Uterus (tissue), 4 donors: ENCODE measurements around the gene OLFML2A. TPM values are rescaled to one million over a fixed set of nuclear protein-coding genes. Genes with fewer than 3 reads are reported as not detected.
A peak's percentile ranks its signal among the peaks of the same experiment; 100 is the strongest.
"Not testable (repeated sequence)": the region's sequence is repeated elsewhere in the genome, so short reads cannot be mapped to it uniquely, and the experiment has no call there.

Source experiments
- DNase-seq, 2 donors: peaks; one replicate each; pipeline ENCODE4 v3.0.0-alpha.2; 2019 to 2020
- H3K27ac ChIP-seq, 2 donors: fragments of 200-600 bp; sonication (generic); 1 replicate in 1 of 2; 2 replicates in 1 of 2; pipeline ENCODE4 v1.5.1; 2016 to 2018
- H3K27me3 ChIP-seq, 2 donors: fragments of 200-600 bp; sonication (generic); one replicate each; pipeline ENCODE4 v1.5.1; 2018 to 2019; ENCODE audit warnings: control low read depth in 1 of 2
- H3K36me3 ChIP-seq, 2 donors: fragments of 200-600 bp; sonication (generic); one replicate each; pipeline ENCODE4 v1.5.1; 2019; ENCODE audit warnings: control low read depth in 1 of 2
- H3K4me1 ChIP-seq, 2 donors: fragments of 200-600 bp; sonication (generic); one replicate each; pipeline ENCODE4 v1.5.1; 2018 to 2019; ENCODE audit warnings: control low read depth in 1 of 2
- H3K4me3 ChIP-seq, 2 donors: fragments of 200-600 bp; sonication (generic); 1 replicate in 1 of 2; 2 replicates in 1 of 2; pipeline ENCODE4 v1.5.1; 2018 to 2019; ENCODE audit warnings: mild to moderate bottlenecking in 1 of 2
- H3K9me3 ChIP-seq, 2 donors: fragments of 200-600 bp; sonication (generic); one replicate each; pipeline ENCODE4 v1.5.1; 2019; ENCODE audit warnings: control low read depth in 1 of 2
- CTCF ChIP-seq, 4 experiments: fragments of 200-600 bp in 2 of 4; fragments of 450-650 bp in 2 of 4; sonication (generic) in 2 of 4; IDR thresholded peaks; one replicate each; pipeline ENCODE4 v1.5.1; 2016 to 2019; ENCODE audit warnings: antibody characterized with exemption in 4 of 4, mild to moderate bottlenecking in 2 of 4, moderate library complexity in 1 of 4
- POLR2A ChIP-seq, 2 donors: fragments of 450-650 bp; IDR thresholded peaks; one replicate each; pipeline ENCODE4 v1.6.1; 2016; ENCODE audit warnings: antibody characterized with exemption in 2 of 2, mild to moderate bottlenecking in 1 of 2, moderate library complexity in 1 of 2
- intact Hi-C: fragments of 100-400 bp; cut with DNase I; formaldehyde crosslinking; loops from one replicate; pipeline ENCODE4 v1.15.1; 2023; ENCODE audit warnings: low total_unique reads
- total RNA-seq, 4 donors: library from RNA; depleted of rRNA in 3 of 4; stranded (reverse); fragments of >200 nt in 3 of 4; gene quantifications; one replicate each; pipeline versions ENCODE4 v1.1.0 to v1.2.4, GENCODE V29; 2014 to 2023
- donor health status: DM: yes; HTN: yes; CAD: no.

OLFML2A gene
- total RNA-seq, 4 donors from 2014 or later: 21.3 to 86.5 (median 71.8) TPM

GRCh38 chr9:124830593-124830992 is 53.7 kb downstream of the OLFML2A start:
- no peaks in the 10 kb centered on the region for H3K9me3 ChIP-seq
- intact Hi-C loops: no loop called here
- no peaks in the 10 kb centered on the region for H3K36me3 ChIP-seq
- no peak for TF ChIP-seq CTCF (IDR thresholded peaks at IDR 0.05)
- TF ChIP-seq POLR2A (IDR thresholded peaks at IDR 0.05): no peak
- H3K4me1 ChIP-seq: peaks cover 0 to 4% of the 10 kb centered on the region in 2 donors
- no peak overlapping the region for H3K4me3 ChIP-seq
- DNase-seq: no peak
- no peaks in the 10 kb centered on the region for H3K27me3 ChIP-seq
- no peak overlapping the region for H3K27ac ChIP-seq

GRCh38 chr9:124831642-124832364 is 54.9 kb downstream of the OLFML2A start:
- DNase-seq: no peak
- peaks cover 0 to 4% of the 10 kb centered on the region in 2 donors for H3K4me1 ChIP-seq
- no peaks in the 10 kb centered on the region for H3K27me3 ChIP-seq
- no peak for TF ChIP-seq CTCF (IDR thresholded peaks at IDR 0.05)
- TF ChIP-seq POLR2A (IDR thresholded peaks at IDR 0.05): no peak
- H3K27ac ChIP-seq: peak overlapping the region; percentile 80 to 88
- H3K9me3 ChIP-seq: no peaks in the 10 kb centered on the region
- H3K4me3 ChIP-seq: no peak overlapping the region
- H3K36me3 ChIP-seq: no peaks in the 10 kb centered on the region
- intact Hi-C loops: no loop called here

- intact Hi-C loops: no loop called here
- H3K27me3 ChIP-seq: no peaks in the 10 kb centered on the region
These were observed 57.7 kb downstream of the OLFML2A start for GRCh38 chr9:124834591-124834990.

GRCh38 chr9:124835026-124835557 is 58.2 kb downstream of the OLFML2A start:
- Histone ChIP-seq H3K27me3 (no peaks in the 10 kb centered on the region), H3K27ac (peak overlapping the region in 1 of 2 donors; percentile 4), H3K4me3 (no peak overlapping the region), H3K36me3 (no peaks in the 10 kb centered on the region), H3K9me3 (no peaks in the 10 kb centered on the region), H3K4me1 (peaks cover 0 to 4% of the 10 kb centered on the region in 2 donors)
- peak in 1 of 2 donors; percentile 70 for DNase-seq
- TF ChIP-seq POLR2A (IDR thresholded peaks at IDR 0.05): no peak
- TF ChIP-seq CTCF (IDR thresholded peaks at IDR 0.05): no peak
- intact Hi-C loops: no loop called here

More at GRCh38 chr9:124834591-124834990, 57.7 kb downstream of the OLFML2A start:
- Histone ChIP-seq H3K4me3 (no peak overlapping the region), H3K9me3 (no peaks in the 10 kb centered on the region), H3K27ac (peak overlapping the region in 1 of 2 donors; percentile 4), H3K4me1 (peaks cover 0 to 4% of the 10 kb centered on the region in 2 donors), H3K36me3 (no peaks in the 10 kb centered on the region)
- TF ChIP-seq CTCF (IDR thresholded peaks at IDR 0.05) (no peak), POLR2A (IDR thresholded peaks at IDR 0.05) (no peak)
- DNase-seq: no peak

- H3K4me3 ChIP-seq, H3K9me3 ChIP-seq, H3K27ac ChIP-seq, intact Hi-C loops, H3K27me3 ChIP-seq, DNase-seq, H3K4me1 ChIP-seq, H3K36me3 ChIP-seq: not testable (repeated sequence)
These were observed 61.2 kb downstream of the OLFML2A start for GRCh38 chr9:124838132-124838531.

GRCh38 chr9:124838567-124839275 is 61.8 kb downstream of the OLFML2A start:
- intact Hi-C loops, H3K27ac ChIP-seq, DNase-seq, H3K4me1 ChIP-seq, H3K9me3 ChIP-seq, H3K27me3 ChIP-seq, H3K36me3 ChIP-seq: not testable (repeated sequence)
- peak overlapping the region in 1 of 2 donors; percentile 28 for H3K4me3 ChIP-seq
